ENCODE measurements around the gene ZNF565.

Gene ZNF565

DNA sequence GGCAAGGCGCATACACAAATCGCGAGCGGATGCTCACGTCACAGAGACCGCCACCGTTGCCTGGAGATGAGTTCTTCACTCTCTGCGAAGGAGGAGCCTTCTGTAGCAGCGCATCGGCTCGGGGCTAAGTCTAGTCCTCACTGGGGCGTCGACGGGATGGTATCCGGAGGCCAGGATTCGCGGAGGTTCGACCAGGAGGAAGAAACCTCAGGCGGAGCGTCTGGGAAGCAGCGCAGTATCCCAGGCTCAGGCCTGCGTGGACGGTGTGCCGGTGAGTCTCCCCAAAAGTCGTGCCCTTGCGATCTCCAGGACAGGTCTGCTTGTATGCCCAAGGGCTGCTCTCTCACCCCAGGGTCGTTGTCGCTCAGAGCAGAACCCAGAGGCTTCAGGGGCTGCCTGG is 40.9 kb upstream of the ZNF565 start:
- no peak overlapping the region for H3K4me3 ChIP-seq (ENCODE audit: low read depth, low read length)
- TF ChIP-seq, protein P1, sequence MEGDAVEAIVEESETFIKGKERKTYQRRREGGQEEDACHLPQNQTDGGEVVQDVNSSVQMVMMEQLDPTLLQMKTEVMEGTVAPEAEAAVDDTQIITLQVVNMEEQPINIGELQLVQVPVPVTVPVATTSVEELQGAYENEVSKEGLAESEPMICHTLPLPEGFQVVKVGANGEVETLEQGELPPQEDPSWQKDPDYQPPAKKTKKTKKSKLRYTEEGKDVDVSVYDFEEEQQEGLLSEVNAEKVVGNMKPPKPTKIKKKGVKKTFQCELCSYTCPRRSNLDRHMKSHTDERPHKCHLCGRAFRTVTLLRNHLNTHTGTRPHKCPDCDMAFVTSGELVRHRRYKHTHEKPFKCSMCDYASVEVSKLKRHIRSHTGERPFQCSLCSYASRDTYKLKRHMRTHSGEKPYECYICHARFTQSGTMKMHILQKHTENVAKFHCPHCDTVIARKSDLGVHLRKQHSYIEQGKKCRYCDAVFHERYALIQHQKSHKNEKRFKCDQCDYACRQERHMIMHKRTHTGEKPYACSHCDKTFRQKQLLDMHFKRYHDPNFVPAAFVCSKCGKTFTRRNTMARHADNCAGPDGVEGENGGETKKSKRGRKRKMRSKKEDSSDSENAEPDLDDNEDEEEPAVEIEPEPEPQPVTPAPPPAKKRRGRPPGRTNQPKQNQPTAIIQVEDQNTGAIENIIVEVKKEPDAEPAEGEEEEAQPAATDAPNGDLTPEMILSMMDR (IDR thresholded peaks at IDR 0.05; ENCODE audit: low read depth, low read length, missing control alignments): no peak
- no peak for DNase-seq (ENCODE audit: low read depth)

DNA sequence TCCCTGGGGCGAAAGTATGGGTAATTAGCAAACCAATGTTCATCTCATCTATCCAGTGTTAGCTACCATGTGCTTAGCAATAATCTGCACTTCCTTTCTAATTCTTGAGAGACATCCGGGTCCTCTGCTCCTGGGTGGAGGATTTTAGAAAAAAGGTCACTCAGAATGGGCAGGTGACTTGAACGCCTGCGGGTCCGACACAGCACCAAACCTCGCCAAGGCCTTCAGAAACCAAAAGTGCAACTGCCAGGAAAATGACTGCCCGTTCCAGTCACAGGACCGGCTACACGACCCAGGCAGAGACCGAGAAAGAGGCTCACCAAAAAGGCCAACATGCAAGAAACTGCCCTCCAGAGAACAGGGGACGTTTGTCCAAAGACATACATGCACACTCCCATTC is 40.4 kb upstream of the ZNF565 start:
- TF ChIP-seq, protein P1 (IDR thresholded peaks at IDR 0.05; ENCODE audit: low read depth, low read length, missing control alignments): no peak
- no peak overlapping the region for H3K4me3 ChIP-seq (ENCODE audit: low read depth, low read length)
- no peak for DNase-seq (ENCODE audit: low read depth)

DNA sequence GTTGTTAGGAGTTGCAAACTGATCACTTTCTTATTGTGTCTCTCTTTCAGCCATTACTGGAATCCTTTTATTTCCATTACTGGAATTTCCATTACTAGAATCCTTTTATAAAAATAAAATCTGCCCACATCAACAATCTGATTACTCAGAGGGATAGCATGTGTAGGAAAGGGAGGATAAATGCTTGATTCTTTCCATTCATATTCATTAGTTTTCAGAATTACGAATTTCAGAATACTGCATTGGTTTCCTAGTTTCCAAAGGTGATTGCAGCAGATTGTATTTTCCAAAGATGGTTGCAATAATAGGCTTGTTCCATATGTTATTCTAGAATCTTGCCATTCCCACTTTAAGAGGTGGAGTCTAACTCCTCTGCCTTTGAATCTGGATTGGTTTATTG is 37.6 kb upstream of the ZNF565 start:
- no peak overlapping the region for H3K4me3 ChIP-seq (ENCODE audit: low read depth, low read length)
- DNase-seq (ENCODE audit: low read depth): no peak
- TF ChIP-seq, protein P1 (IDR thresholded peaks at IDR 0.05; ENCODE audit: low read depth, low read length, missing control alignments): no peak

DNA sequence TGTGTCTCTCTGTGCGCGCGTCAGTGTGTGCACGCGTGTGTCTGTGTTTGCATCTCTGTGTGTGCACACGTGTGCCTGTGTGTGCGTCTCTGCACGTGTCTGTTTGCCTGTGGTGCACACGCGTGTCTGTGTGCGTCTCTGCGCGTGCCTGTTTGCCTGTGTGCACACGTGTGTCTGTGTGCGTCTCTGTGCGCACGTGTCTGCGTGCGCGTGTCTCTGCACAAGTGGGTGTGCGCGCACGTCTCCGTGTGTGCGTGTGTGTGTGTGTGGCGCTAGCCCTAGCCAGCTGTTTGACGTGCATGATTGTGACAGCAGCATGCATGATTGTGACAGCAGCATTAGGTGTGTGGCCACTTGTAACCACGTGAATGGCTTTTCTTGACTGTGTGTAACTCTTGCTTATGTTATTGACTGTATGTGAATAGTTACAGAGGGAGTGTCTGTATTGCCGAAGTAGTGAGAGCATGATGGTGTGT is 31.6 kb upstream of the ZNF565 start:
- TF ChIP-seq, protein P1 (IDR thresholded peaks at IDR 0.05; ENCODE audit: low read depth, low read length, missing control alignments): no peak
- no peak for DNase-seq (ENCODE audit: low read depth)
- H3K4me3 ChIP-seq (ENCODE audit: low read depth, low read length): no peak overlapping the region

DNA sequence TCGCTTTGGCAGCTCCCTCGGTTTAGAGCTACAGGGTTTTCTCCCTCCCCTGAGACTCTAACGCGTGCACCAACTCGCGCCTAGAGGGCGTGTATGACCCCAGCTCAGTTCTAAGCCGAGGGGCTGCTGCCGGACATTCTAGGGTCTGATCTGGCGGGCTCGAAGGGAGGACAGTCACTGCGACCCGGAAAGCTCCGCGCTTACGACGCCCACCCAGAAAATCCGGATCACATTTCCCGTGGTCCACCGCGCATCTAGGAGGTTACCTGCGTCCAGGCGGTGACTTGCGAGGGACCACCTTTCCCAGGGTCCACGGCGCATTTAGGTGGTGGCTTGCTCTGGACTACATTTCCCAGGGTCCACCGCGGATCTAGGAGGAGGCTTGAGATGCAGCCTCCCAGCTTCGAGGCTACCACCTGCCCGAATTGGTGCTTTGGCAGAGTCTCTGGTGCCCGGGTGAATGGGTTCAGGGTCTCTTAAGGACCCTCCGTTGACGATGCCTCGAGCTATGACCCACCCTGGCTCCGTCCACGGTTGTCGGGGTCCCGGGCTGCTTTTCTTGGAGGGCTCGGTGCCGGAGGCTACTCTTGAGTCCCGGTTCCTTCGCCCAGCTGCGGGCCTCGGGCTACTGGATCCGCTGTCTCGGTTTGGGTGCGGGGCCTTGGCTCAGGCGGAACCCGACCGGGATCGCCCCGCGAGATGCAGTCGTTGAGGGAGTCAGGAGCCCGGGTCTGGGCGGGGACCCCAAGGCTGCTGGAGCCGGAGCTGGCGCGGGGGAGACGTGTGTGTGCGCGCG is 30.9 kb upstream of the ZNF565 start:
- DNase-seq (ENCODE audit: low read depth): no peak
- no peak overlapping the region for H3K4me3 ChIP-seq (ENCODE audit: low read depth, low read length)
- TF ChIP-seq, protein P1 (IDR thresholded peaks at IDR 0.05; ENCODE audit: low read depth, low read length, missing control alignments): no peak

DNA sequence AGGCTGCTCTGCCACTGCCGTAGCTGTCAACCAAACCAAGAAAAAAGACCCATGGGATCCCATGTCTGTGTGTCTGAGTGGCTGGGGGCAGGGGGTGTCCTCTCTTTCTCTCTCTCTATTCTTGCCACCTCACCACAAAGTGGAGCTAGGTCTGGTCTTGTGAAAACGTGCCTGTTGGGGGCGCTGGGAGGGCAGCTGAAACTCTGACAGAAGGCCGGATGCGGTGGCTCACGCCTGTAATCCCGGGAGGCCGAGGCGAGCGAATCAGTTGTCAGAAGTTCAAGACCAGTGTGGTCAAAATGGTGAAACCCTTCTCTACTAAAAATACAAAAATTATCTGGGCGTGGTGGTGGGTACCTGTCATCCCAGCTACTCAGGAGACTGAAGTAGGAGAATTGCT is 29.6 kb upstream of the ZNF565 start:
- no peak overlapping the region for H3K4me3 ChIP-seq (ENCODE audit: low read depth, low read length)
- no peak for DNase-seq (ENCODE audit: low read depth)
- TF ChIP-seq, protein P1 (IDR thresholded peaks at IDR 0.05; ENCODE audit: low read depth, low read length, missing control alignments): no peak

DNA sequence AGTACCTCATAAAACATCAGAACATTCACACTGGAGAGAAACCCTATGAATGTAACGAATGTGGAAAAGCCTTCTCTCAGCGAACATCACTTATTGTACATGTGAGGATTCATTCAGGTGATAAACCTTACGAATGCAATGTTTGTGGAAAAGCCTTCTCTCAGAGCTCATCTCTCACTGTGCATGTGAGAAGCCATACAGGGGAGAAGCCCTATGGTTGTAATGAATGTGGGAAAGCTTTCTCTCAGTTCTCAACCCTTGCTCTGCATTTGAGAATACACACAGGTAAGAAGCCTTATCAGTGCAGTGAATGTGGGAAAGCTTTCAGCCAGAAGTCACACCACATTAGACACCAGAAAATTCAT is 22.5 kb upstream of the ZNF565 start:
- no peak overlapping the region for H3K4me3 ChIP-seq (ENCODE audit: low read depth, low read length)
- TF ChIP-seq, protein P1 (IDR thresholded peaks at IDR 0.05; ENCODE audit: low read depth, low read length, missing control alignments): no peak
- no peak for DNase-seq (ENCODE audit: low read depth)
